Erythroblast (primary cell): ENCODE data around the gene SKI.

Experiments
- GATA1 ChIP-seq: IDR thresholded peaks from 2 replicates; pipeline ENCODE4 v1.6.1; 2011; ENCODE audit warnings: low read depth, mild to moderate bottlenecking, control low read depth, low read length, moderate library complexity
- POLR2A ChIP-seq: IDR thresholded peaks from 2 replicates; pipeline ENCODE4 v1.6.1; 2011; ENCODE audit warnings: mild to moderate bottlenecking, low read length

DNA sequence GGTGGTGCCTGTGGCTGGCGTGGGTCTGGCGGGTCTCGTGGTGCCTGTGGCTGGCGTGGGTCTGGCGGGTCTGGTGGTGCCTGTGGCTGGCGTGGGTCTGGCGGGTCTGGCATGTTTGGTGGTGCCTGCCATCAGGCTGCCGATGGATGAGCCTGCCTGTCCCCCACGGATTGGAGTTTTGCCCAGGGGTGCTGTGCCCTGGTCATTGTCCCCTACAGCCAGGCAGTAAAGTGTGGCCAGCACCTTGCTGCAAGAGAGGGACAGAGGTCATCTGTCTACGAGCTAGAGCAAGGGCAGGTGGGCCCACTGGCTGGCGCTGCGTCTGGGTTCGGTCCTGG lies 41.8 kb downstream of the SKI start:
- no peak for TF ChIP-seq POLR2A
- TF ChIP-seq GATA1, result no peak
